ENCODE data around the gene RSPH6A. TPM values are rescaled to one million over a fixed set of nuclear protein-coding genes. Genes with fewer than 3 reads are reported as not detected.

Gene RSPH6A
- total RNA-seq, 1 donor from 2014 or later: not detected

- H3K27ac ChIP-seq: peak overlapping the region; percentile 98
- H3K4me1 ChIP-seq: peaks cover 56% of the 10 kb centered on the region
- DNase-seq (ENCODE audit: extremely low spot score in 2 of 2): no peak
- no peaks in the 10 kb centered on the region for H3K27me3 ChIP-seq
- H3K4me3 ChIP-seq: peak overlapping the region; percentile 58 to 80
- no peak for TF ChIP-seq POLR2A (IDR thresholded peaks at IDR 0.05)
- no peak for TF ChIP-seq CTCF (IDR thresholded peaks at IDR 0.05)
- no peak for TF ChIP-seq POLR2AphosphoS5 (IDR thresholded peaks at IDR 0.05; ENCODE audit: insufficient read depth in 1 of 2, low read depth in 1 of 2)
- H3K36me3 ChIP-seq: peaks cover 0 to 7% of the 10 kb centered on the region in 2 donors
- no peaks in the 10 kb centered on the region for H3K9me3 ChIP-seq
- intact Hi-C loops (cut with DNase I): no loop called here
These were observed 48.7 kb downstream of the RSPH6A start for GRCh38 chr19:45766296-45766868.

DNA sequence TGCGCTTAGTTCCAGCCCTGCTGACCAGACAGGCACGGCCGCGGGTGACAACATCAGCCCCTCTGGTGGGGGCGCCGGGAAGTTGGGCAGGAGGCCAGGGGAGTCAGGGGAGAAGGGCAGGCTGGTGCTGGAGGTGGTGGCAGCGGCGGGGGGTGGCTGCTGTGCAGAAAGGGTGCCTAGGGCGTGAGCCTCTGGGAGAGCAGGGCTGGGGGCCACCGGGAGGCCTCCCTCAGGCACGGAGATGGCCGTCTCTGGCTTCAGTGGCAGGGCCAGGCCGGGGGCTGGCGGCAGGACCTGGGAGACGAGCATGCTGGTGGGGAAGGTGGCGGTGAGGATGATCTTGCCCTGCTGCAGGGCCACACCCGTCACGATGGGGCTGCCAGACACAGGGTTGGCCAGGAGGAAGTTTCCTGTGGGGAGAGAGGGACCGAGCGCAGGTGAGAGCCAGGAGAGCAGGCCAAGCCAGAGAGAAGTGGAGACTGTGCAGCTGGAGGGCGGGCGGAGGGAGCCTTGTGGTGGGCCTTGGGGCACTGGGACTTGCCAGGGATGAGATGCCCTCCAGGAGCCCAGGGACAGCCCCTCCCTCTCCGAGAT is 49.3 kb downstream of the RSPH6A start:
- Histone ChIP-seq H3K27me3 (no peaks in the 10 kb centered on the region), H3K27ac (peak overlapping the region; percentile 98), H3K36me3 (peaks cover 0 to 7% of the 10 kb centered on the region in 2 donors), H3K9me3 (no peaks in the 10 kb centered on the region), H3K4me1 (peaks cover 50% of the 10 kb centered on the region), H3K4me3 (peak overlapping the region in 1 of 2 donors; percentile 58)
- intact Hi-C loops (cut with DNase I): no loop called here
- no peak for DNase-seq (ENCODE audit: extremely low spot score in 2 of 2)
- TF ChIP-seq POLR2A (IDR thresholded peaks at IDR 0.05): no peak

DNA sequence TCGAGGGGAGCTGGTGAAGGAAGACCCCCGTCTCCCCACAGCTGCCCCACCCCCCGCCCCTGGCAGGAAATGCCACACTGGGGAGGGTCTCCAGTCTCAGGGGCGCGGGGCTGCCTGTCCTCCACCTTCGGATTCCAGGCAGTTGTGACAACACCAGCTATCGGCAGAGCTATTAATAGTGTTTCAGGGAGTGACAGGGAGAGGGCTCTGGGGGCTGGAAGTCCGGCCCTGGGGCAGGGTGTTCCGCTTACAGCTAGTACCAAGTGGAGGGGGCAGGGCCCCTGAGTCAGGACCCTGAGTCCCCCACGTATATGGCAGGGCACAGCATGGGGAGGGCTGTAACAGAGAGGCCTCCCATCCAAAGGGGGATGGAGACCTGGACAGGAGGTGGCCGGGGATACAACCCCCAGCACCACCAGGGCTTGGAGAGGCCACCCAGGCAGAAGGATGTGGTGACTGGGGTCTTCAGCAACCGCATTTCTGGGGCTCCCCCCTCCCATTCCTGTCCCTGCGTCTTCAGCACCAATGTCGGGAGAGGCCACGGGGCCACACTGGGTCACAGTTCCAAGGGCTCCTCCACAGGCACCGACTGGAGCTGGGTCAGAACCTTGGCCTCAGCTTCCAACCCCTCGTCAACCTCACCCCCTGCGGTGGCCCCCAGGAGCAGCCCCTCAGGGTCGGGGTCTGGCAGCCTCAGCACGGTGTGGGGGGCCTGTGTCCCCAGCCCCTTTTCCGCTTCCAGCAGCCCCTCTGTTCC is 50.0 kb downstream of the RSPH6A start:
- Histone ChIP-seq H3K4me1 (peaks cover 46% of the 10 kb centered on the region), H3K36me3 (peaks cover 0 to 7% of the 10 kb centered on the region in 2 donors), H3K4me3 (peak overlapping the region in 1 of 2 donors; percentile 4), H3K9me3 (no peaks in the 10 kb centered on the region), H3K27ac (peak overlapping the region; percentile 98), H3K27me3 (no peaks in the 10 kb centered on the region)
- intact Hi-C loops (cut with DNase I): no loop called here
- TF ChIP-seq POLR2AphosphoS5 (IDR thresholded peaks at IDR 0.05; ENCODE audit: insufficient read depth in 1 of 2, low read depth in 1 of 2) (no peak), CTCF (IDR thresholded peaks at IDR 0.05) (no peak), POLR2A (IDR thresholded peaks at IDR 0.05) (no peak)
- no peak for DNase-seq (ENCODE audit: extremely low spot score in 2 of 2)

DNA sequence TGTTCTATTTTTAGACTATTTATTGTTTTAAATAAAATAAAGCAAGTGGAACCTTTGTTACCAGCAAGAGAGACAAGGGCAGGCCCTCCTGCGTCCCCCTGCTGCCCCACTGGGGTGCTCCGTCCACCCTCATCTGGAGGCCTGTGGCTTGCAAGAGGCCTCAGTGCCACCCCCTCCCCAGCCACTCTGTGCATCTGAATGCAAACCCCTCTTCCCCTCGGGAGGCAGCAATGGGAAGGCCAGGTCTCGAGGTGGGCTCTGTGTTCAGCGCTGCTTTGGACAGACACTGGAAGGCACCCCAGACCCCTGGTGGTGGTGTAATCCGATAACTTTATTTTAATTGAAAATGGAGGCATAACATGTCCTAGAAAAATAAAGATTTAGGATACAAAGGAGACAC is 50.6 kb downstream of the RSPH6A start:
- Histone ChIP-seq H3K27ac (peak overlapping the region; percentile 98), H3K27me3 (no peaks in the 10 kb centered on the region), H3K9me3 (no peaks in the 10 kb centered on the region), H3K4me1 (peaks cover 46% of the 10 kb centered on the region), H3K4me3 (no peak overlapping the region), H3K36me3 (peaks cover 0 to 7% of the 10 kb centered on the region in 2 donors)
- no peak for DNase-seq (ENCODE audit: extremely low spot score in 2 of 2)
- no peak for TF ChIP-seq POLR2AphosphoS5 (IDR thresholded peaks at IDR 0.05; ENCODE audit: insufficient read depth in 1 of 2, low read depth in 1 of 2)
- no peak for TF ChIP-seq CTCF (IDR thresholded peaks at IDR 0.05)
- TF ChIP-seq POLR2A (IDR thresholded peaks at IDR 0.05): no peak
- intact Hi-C loops (cut with DNase I): no loop called here

- H3K9me3 ChIP-seq: no peaks in the 10 kb centered on the region
- DNase-seq (ENCODE audit: extremely low spot score in 2 of 2): no peak
- H3K4me1 ChIP-seq: peaks cover 46% of the 10 kb centered on the region
- TF ChIP-seq POLR2A (IDR thresholded peaks at IDR 0.05) (no peak), POLR2AphosphoS5 (IDR thresholded peaks at IDR 0.05; ENCODE audit: insufficient read depth in 1 of 2, low read depth in 1 of 2) (no peak), CTCF (IDR thresholded peaks at IDR 0.05) (no peak)
- H3K27ac ChIP-seq: peak overlapping the region; percentile 98
- peak overlapping the region in 1 of 2 donors; percentile 7 for H3K4me3 ChIP-seq
- intact Hi-C loops (cut with DNase I): no loop called here
- peaks cover 0 to 7% of the 10 kb centered on the region in 2 donors for H3K36me3 ChIP-seq
- no peaks in the 10 kb centered on the region for H3K27me3 ChIP-seq
These were observed 51.3 kb downstream of the RSPH6A start for GRCh38 chr19:45763691-45764294.
